ENCODE results near the gene TRIM41. TPM values are rescaled to one million over a fixed set of nuclear protein-coding genes. Genes with fewer than 3 reads are reported as not detected.

Gene TRIM41
- total RNA-seq, 1 experiment from 2014 or later = 34.2 TPM

GRCh38 chr5:181236954-181237641 lies 14.0 kb downstream of the TRIM41 start:
- Histone ChIP-seq H2AFZ (ENCODE audit: low read length) (no peak overlapping the region), H3K27me3 (ENCODE audit: insufficient read depth, low read length) (no peaks in the 10 kb centered on the region), H3K9me3 (ENCODE audit: control insufficient read depth, low read depth, low read length) (no peaks in the 10 kb centered on the region), H4K5ac (ENCODE audit: insufficient read length, low read depth, low read length) (no peak overlapping the region), H3K79me2 (ENCODE audit: insufficient read depth, low read length) (peaks cover 7% of the 10 kb centered on the region; the same call in 1 of the 2 replicates), H3K4me2 (ENCODE audit: insufficient read depth, insufficient read length, low read length) (no peak overlapping the region), H4K8ac (replicated peaks; ENCODE audit: insufficient read length, low read depth, low read length) (no peak overlapping the region), H3K4me1 (ENCODE audit: insufficient read depth, low read length) (no peaks in the 10 kb centered on the region), H2BK120ac (ENCODE audit: low read depth, low read length, poor library complexity, severe bottlenecking) (no peak overlapping the region), H3K14ac (ENCODE audit: insufficient read depth, low read length) (no peak overlapping the region), H2BK5ac (ENCODE audit: insufficient read length, low read length) (no peak overlapping the region), H3K23ac (ENCODE audit: insufficient read length, low read depth, low read length) (no peak overlapping the region), H2AK5ac (ENCODE audit: insufficient read length, low read length) (no peak overlapping the region), H4K20me1 (ENCODE audit: control insufficient read depth, insufficient read depth, insufficient read length) (no peaks in the 10 kb centered on the region), H3K79me1 (ENCODE audit: insufficient read depth, low read depth, low read length, poor library complexity, severe bottlenecking) (peaks cover 7% of the 10 kb centered on the region), H3K9ac (ENCODE audit: extremely low read depth, insufficient read length, low read length) (no peak overlapping the region), H3T11ph (ENCODE audit: low read length) (no peak overlapping the region), H2BK20ac (ENCODE audit: low read depth, low read length, poor library complexity, severe bottlenecking) (no peak overlapping the region), H3K4ac (ENCODE audit: low read depth, low read length) (no peak overlapping the region), H3K56ac (ENCODE audit: insufficient read length, low read depth, low read length) (no peak overlapping the region), H3K23me2 (ENCODE audit: insufficient read length, low read depth, low read length, poor library complexity, severe bottlenecking) (no peaks in the 10 kb centered on the region), H4K91ac (ENCODE audit: insufficient read length, low read depth, low read length) (no peak overlapping the region), H3K18ac (ENCODE audit: insufficient read length, low read depth, low read length) (no peak overlapping the region), H3K27ac (ENCODE audit: insufficient read length, low read depth, low read length) (no peak overlapping the region), H2BK15ac (ENCODE audit: low read depth, low read length) (no peak overlapping the region), H2BK12ac (ENCODE audit: insufficient read length, low read depth, low read length) (no peak overlapping the region)
- Mint-ChIP-seq H3K27me3 (ENCODE audit: low read depth) (no peaks in the 10 kb centered on the region; the same call in 1 of the 2 replicates), H3K4me1 (peaks cover 11 to 33% of the 10 kb centered on the region in 2 experiments), H3K9me3 (0 out of 5 replicates have a peak, but pooled peaks cover 0 to under 1% of the 10 kb centered on the region in 2 experiments), H3K27ac (peak overlapping the region in 1 of 3 experiments; percentile 90; a peak in 3 of 7 replicates), H3K4me3 (no peak overlapping the region; a peak in 1 of 5 replicates), H3K36me3 (ENCODE audit: insufficient read depth in 1 of 3, low read depth in 3 of 3) (peaks cover 64 to 90% (median 71%) of the 10 kb centered on the region in 3 experiments)
- no peak for TF ChIP-seq CTCF (conservative IDR thresholded peaks at IDR 0.05)
- WGBS (ENCODE audit: extremely low coverage, insufficient read length, low lambda C conversion rate) = no CpG with 5 or more reads among the region's 10 CpGs
- no peak for DNase-seq

Data from H9 (cell line).